Glutamatergic neuron (in vitro differentiated cells): Measurements from ENCODE around the gene PCNX2. TPM values are rescaled to one million over a fixed set of nuclear protein-coding genes. Genes with fewer than 3 reads are reported as not detected.
"Not testable (repeated sequence)": the region's sequence is repeated elsewhere in the genome, so short reads cannot be mapped to it uniquely, and the experiment has no call there.

Experiments
- DNase-seq: peaks from one replicate; pipeline ENCODE4 v3.0.0; 2022
- H3K27ac Mint-ChIP-seq: one replicate; pipeline ENCODE4 v1.8.0; 2020; ENCODE audit warnings: mild to moderate bottlenecking, mixed read lengths, inconsistent platforms; ENCODE audit not compliant: unreplicated experiment
- H3K27me3 Mint-ChIP-seq: one replicate; pipeline ENCODE4 v1.8.0; 2020; ENCODE audit warnings: mild to moderate bottlenecking, moderate library complexity, mixed read lengths, inconsistent platforms; ENCODE audit not compliant: unreplicated experiment
- H3K36me3 Mint-ChIP-seq: one replicate; pipeline ENCODE4 v1.8.0; 2020; ENCODE audit warnings: mild to moderate bottlenecking, mixed read lengths, inconsistent platforms; ENCODE audit not compliant: unreplicated experiment
- H3K4me1 Mint-ChIP-seq: one replicate; pipeline ENCODE4 v1.8.0; 2020; ENCODE audit warnings: mild to moderate bottlenecking, low read depth, mixed read lengths, inconsistent platforms; ENCODE audit not compliant: unreplicated experiment
- H3K4me3 Mint-ChIP-seq: one replicate; pipeline ENCODE4 v1.8.0; 2020; ENCODE audit warnings: mild to moderate bottlenecking, mixed read lengths, inconsistent platforms; ENCODE audit not compliant: unreplicated experiment
- H3K9me3 Mint-ChIP-seq: one replicate; pipeline ENCODE4 v1.8.0; 2020; ENCODE audit warnings: mild to moderate bottlenecking, moderate library complexity, mixed read lengths, inconsistent platforms; ENCODE audit not compliant: unreplicated experiment
- total RNA-seq: library from RNA; stranded (reverse); fragmentation: NEBNext Ultra II Directional; extraction: Animal tissue kit (Norgen Biotek cat#: 25700); gene quantifications from one replicate; pipeline ENCODE4 v1.2.1, GENCODE V29; 2021; ENCODE audit not compliant: unreplicated experiment
- TF ChIP-seq, protein P1 (sequence below): fragments of 200-600 bp; sonication (generic); IDR thresholded peaks from one replicate; pipeline ENCODE4 v1.5.0; 2021; ENCODE audit not compliant: partially characterized antibody, unreplicated experiment

The PCNX2 gene
- total RNA-seq, 1 donor from 2014 or later: 44.5 TPM

DNA sequence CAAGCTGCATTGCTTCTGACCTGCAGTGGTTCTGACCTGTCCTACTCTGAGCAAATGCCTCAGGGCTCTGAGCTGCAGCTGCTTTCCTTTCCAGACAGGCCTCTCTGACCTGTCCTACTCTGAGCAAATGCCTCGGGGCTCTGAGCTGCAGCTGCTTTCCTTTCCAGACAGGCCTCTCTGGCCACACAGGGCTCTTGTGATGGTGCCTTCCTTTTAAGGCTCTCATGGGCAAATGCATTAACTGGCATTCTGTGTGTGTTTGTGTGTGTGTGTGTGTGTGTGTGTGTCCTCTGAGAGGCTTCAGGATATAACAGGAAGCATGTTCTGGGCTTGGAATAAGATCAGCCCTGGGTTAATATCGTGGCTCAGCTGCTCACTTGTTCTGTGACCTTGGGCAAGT is 213.8 kb downstream of the PCNX2 start:
- Mint-ChIP-seq H3K4me1 (peaks cover 31% of the 10 kb centered on the region), H3K27ac (peak overlapping the region; percentile 93), H3K27me3 (peaks cover 4% of the 10 kb centered on the region), H3K36me3 (no peaks in the 10 kb centered on the region), H3K4me3 (peak overlapping the region; percentile 30), H3K9me3 (peaks cover 5% of the 10 kb centered on the region)
- TF ChIP-seq, protein P1, sequence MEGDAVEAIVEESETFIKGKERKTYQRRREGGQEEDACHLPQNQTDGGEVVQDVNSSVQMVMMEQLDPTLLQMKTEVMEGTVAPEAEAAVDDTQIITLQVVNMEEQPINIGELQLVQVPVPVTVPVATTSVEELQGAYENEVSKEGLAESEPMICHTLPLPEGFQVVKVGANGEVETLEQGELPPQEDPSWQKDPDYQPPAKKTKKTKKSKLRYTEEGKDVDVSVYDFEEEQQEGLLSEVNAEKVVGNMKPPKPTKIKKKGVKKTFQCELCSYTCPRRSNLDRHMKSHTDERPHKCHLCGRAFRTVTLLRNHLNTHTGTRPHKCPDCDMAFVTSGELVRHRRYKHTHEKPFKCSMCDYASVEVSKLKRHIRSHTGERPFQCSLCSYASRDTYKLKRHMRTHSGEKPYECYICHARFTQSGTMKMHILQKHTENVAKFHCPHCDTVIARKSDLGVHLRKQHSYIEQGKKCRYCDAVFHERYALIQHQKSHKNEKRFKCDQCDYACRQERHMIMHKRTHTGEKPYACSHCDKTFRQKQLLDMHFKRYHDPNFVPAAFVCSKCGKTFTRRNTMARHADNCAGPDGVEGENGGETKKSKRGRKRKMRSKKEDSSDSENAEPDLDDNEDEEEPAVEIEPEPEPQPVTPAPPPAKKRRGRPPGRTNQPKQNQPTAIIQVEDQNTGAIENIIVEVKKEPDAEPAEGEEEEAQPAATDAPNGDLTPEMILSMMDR: no peak
- DNase-seq: peak; percentile 67

DNA sequence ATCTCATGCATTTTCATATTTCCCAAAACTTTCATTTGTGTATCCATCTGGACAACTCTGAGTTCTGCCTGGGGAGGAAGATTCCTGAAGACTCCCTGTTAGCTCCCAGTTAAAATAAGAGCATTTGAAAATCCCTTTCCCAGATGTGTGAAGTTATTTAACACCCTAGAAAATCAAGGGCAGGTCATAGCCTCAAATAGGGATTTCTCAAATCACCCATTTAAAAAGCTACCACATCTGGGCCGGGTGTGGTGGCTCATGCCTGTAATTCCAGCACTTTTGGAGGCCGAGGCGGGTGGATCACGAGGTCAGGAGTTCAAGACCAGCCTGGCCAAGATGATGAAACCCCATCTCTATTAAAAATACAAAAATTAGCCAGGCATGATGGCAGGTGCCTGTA is 214.7 kb downstream of the PCNX2 start:
- not testable (repeated sequence) for H3K27ac Mint-ChIP-seq, H3K4me3 Mint-ChIP-seq, H3K27me3 Mint-ChIP-seq, H3K36me3 Mint-ChIP-seq, DNase-seq, H3K9me3 Mint-ChIP-seq
- H3K4me1 Mint-ChIP-seq: peaks cover 31% of the 10 kb centered on the region

DNA sequence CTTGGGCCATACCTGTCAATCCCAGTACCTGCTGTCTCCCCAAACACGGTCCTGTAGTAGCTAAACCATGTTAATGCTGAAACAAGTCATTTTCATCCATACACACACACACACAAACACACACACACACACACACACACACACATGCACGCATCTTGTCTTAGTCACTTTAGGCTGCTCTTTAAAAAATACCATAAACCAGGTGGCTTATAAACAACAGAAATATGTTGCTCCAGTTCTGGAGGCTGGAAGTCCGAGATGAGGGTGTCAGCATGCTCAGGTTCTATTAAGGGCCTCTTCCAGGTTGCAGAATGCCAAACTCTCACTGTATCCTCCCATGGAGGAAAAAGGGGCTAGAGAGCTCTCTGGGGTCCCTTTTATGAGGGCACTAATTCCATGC is 215.2 kb downstream of the PCNX2 start:
- TF ChIP-seq, protein P1: no peak
- no peak for DNase-seq
- Mint-ChIP-seq H3K4me1 (peaks cover 31% of the 10 kb centered on the region), H3K27ac (no peak overlapping the region), H3K27me3 (peaks cover 2% of the 10 kb centered on the region), H3K36me3 (no peaks in the 10 kb centered on the region), H3K9me3 (peaks cover 5% of the 10 kb centered on the region), H3K4me3 (no peak overlapping the region)

DNA sequence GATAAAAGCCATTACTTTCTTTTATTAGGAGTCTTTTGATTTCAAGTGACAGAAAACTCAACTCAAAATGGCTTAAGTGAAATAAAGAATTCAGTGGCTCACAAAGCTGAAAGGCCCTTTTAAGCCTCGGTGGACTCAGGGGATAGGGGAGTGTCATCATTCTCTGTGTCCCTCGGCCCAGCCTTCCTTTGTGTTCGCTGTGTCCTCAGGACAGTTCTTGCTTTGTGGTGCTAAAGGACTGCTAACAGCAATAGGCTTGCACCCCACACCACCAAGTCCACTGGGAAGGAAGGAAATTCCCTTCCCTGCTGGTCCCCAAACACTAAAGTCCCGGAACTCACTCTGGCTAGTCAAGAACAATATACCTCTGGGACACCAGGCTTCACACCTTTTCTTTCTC is 216.0 kb downstream of the PCNX2 start:
- peak overlapping the region; percentile 77 for H3K27ac Mint-ChIP-seq
- peaks cover 31% of the 10 kb centered on the region for H3K4me1 Mint-ChIP-seq
- peaks cover 5% of the 10 kb centered on the region for H3K9me3 Mint-ChIP-seq
- no peaks in the 10 kb centered on the region for H3K36me3 Mint-ChIP-seq
- H3K27me3 Mint-ChIP-seq: peaks cover 2% of the 10 kb centered on the region
- no peak for DNase-seq
- H3K4me3 Mint-ChIP-seq: no peak overlapping the region
- TF ChIP-seq, protein P1: no peak

DNA sequence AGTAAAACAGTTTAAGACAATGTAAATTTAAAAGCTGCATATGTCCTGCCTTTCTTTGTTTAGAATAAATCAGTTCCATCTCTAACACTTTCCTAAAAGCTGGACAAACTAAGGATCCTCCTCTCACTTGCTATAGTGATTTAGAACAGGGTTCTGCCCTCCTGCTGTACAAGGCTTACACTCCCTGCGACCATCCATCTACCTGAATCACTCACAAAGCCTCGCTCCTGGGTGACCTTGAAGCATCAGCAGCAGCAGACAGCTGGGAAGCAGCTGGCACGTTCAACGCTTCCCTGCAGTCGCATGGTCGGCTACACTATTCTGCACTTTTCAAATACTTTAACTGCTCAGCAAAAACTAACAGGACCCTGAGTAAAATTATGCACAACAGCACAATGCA is 217.1 kb downstream of the PCNX2 start:
- Mint-ChIP-seq H3K9me3 (peaks cover 5% of the 10 kb centered on the region), H3K36me3 (no peaks in the 10 kb centered on the region), H3K27me3 (peaks cover 2% of the 10 kb centered on the region), H3K4me3 (no peak overlapping the region), H3K4me1 (peaks cover 31% of the 10 kb centered on the region), H3K27ac (peak overlapping the region; percentile 72)
- TF ChIP-seq, protein P1: no peak
- peak; percentile 23 for DNase-seq

DNA sequence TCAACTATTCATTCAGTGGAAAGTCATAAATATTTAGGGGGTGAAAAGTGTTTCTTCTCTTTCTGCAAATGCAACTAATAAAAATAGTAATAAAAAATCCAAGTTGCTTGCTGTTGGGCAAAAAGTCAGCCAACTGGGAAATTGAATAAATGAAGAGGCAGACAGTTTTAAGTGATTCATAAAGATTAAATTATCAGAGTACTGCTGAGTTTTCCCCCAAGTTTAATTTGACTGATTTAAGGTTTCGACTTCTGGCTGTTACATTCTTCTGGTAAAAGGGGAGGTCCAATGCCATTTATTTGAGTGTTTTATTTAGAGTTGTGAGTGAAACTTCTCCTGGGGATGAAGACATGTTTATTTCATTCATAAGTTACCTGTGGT is 219.6 kb downstream of the PCNX2 start:
- TF ChIP-seq, protein P1: no peak
- peaks cover 16% of the 10 kb centered on the region for H3K4me1 Mint-ChIP-seq
- H3K9me3 Mint-ChIP-seq: peaks cover 2% of the 10 kb centered on the region
- no peak overlapping the region for H3K27ac Mint-ChIP-seq
- no peak overlapping the region for H3K4me3 Mint-ChIP-seq
- H3K27me3 Mint-ChIP-seq: peaks cover 2% of the 10 kb centered on the region
- no peak for DNase-seq
- no peaks in the 10 kb centered on the region for H3K36me3 Mint-ChIP-seq
